Panc1 (cell line): ENCODE data around the gene HIPK2. TPM values are rescaled to one million over a fixed set of nuclear protein-coding genes. Genes with fewer than 3 reads are reported as not detected.
A peak's percentile ranks its signal among the peaks of the same experiment; 100 is the strongest.

Experiments
- ATAC-seq: fragments of 200-7000 bp; cut with Tn5 transposase; 2 replicates; pipeline ENCODE4 v1.9.1; 2020; ENCODE audit warnings: mild to moderate bottlenecking, moderate library complexity
- BruUV-seq: library from RNA; stranded (reverse); fragments of 400-500 nt; replicated peaks from 2 replicates; lab custom pipeline; 2021; lab: Mats Ljungman, UMichigan
- CTCF ChIA-PET: fragments of 300-600 bp; sonication (Branson Sonifier 250); formaldehyde crosslinking; loops from one replicate; lab custom pipeline; 2022; ENCODE audit warnings: antibody characterized with exemption; lab: Charles Lee
- POLR2A ChIA-PET: fragments of 300-600 bp; sonication (Branson Sonifier 250); formaldehyde crosslinking; loops from one replicate; lab custom pipeline; 2022; ENCODE audit warnings: antibody characterized with exemption; lab: Charles Lee
- DNase-seq: peaks from one replicate; pipeline ENCODE4 v3.0.0-alpha.2; 2010; ENCODE audit warnings: low read depth, low spot score
- H3K27ac ChIP-seq: 2 replicates; pipeline ENCODE4 v1.5.1; 2011; ENCODE audit warnings: mild to moderate bottlenecking, low read length, inconsistent platforms
- H3K27me3 ChIP-seq: fragments of 200-500 bp; sonication (Bioruptor generic); 2 replicates; pipeline ENCODE4 v1.6.0; 2014; ENCODE audit warnings: low read length, inconsistent platforms; ENCODE audit not compliant: control insufficient read depth, insufficient read depth
- H3K36me3 ChIP-seq: fragments of 200-500 bp; sonication (Bioruptor generic); 2 replicates; pipeline ENCODE4 v1.5.1; 2014; ENCODE audit warnings: inconsistent platforms, mild to moderate bottlenecking, low read length, moderate library complexity; ENCODE audit not compliant: control insufficient read depth, insufficient read depth
- H3K4me1 ChIP-seq: 2 replicates; pipeline ENCODE4 v1.5.1; 2011; ENCODE audit warnings: inconsistent platforms, mild to moderate bottlenecking, low read length, moderate library complexity; ENCODE audit not compliant: control insufficient read depth, insufficient read depth
- H3K4me3 ChIP-seq, 2 experiments: 2 replicates each; pipeline ENCODE4 v1.5.1; 2011 to 2012; ENCODE audit warnings: low read depth in 2 of 2, low read length in 2 of 2, mild to moderate bottlenecking in 2 of 2, inconsistent platforms in 1 of 2, moderate library complexity in 1 of 2
- H3K9me3 ChIP-seq: fragments of 200-500 bp; sonication (Bioruptor generic); 2 replicates; pipeline ENCODE4 v1.5.1; 2014; ENCODE audit warnings: low read depth, mild to moderate bottlenecking, inconsistent platforms, low read length, moderate library complexity; ENCODE audit not compliant: control insufficient read depth, insufficient read depth
- CTCF ChIP-seq: fragments of 450-650 bp; IDR thresholded peaks from 2 replicates; pipeline ENCODE4 v1.5.1; 2017; ENCODE audit warnings: mild to moderate bottlenecking
- POLR2AphosphoS5 ChIP-seq: IDR thresholded peaks from 2 replicates; pipeline ENCODE4 v1.6.1; 2012; ENCODE audit warnings: mild to moderate bottlenecking, low read depth, low read length, moderate library complexity
- REST ChIP-seq, 2 experiments: IDR thresholded peaks; 2 replicates each; pipeline ENCODE4 v1.6.1; 2011 to 2012; ENCODE audit warnings: low read depth in 2 of 2, control low read depth in 1 of 2, low read length in 1 of 2, mild to moderate bottlenecking in 1 of 2, moderate library complexity in 1 of 2; ENCODE audit not compliant: insufficient read depth in 1 of 2
- SIN3A ChIP-seq: IDR thresholded peaks from 2 replicates; pipeline ENCODE4 v1.6.1; 2012; ENCODE audit warnings: low read depth, mild to moderate bottlenecking, low read length, moderate library complexity, borderline replicate concordance; ENCODE audit not compliant: insufficient read depth
- TCF7L2 ChIP-seq: IDR thresholded peaks from 2 replicates; pipeline ENCODE4 v1.6.1; 2011; ENCODE audit warnings: mild to moderate bottlenecking, low read depth, low read length, inconsistent platforms
- in situ Hi-C: cut with HindIII; loops from 2 replicates; pipeline ENCODE4 v1.10.0; 2016; ENCODE audit warnings: low sequenced_read_pairs, low pct_unique_long_range_greater_than_20kb
- intact Hi-C: fragments of 100-400 bp; cut with micrococcal nuclease; formaldehyde crosslinking; loops from one replicate; pipeline ENCODE4 v1.10.0; 2022; ENCODE audit not compliant: unreplicated experiment
- total RNA-seq: library from RNA; stranded (reverse); gene quantifications from one replicate; pipeline ENCODE4 v1.2.1, GENCODE V29; 2021; ENCODE audit not compliant: unreplicated experiment

The HIPK2 gene
- total RNA-seq, 1 experiment from 2014 or later: 34.1 TPM

GRCh38 chr7:139679731-139680594, 97.8 kb downstream of the HIPK2 start:
- Histone ChIP-seq H3K4me1 (peaks cover 38% of the 10 kb centered on the region), H3K4me3 (peak overlapping the region in 1 of 2 experiments; percentile 15; a peak in 2 of 4 replicates), H3K9me3 (no peaks in the 10 kb centered on the region), H3K27me3 (no peaks in the 10 kb centered on the region), H3K36me3 (no peaks in the 10 kb centered on the region), H3K27ac (peak overlapping the region; percentile 86)
- ATAC-seq: peak; percentile 62
- intact Hi-C loops: no loop called here
- BruUV-seq: no TSS peak
- TF ChIP-seq SIN3A (no peak), CTCF (no peak)
- DNase-seq: no peak
- in situ Hi-C loops: no loop called here
- ChIA-PET POLR2A (no interaction called here), CTCF (no interaction called here)

DNA sequence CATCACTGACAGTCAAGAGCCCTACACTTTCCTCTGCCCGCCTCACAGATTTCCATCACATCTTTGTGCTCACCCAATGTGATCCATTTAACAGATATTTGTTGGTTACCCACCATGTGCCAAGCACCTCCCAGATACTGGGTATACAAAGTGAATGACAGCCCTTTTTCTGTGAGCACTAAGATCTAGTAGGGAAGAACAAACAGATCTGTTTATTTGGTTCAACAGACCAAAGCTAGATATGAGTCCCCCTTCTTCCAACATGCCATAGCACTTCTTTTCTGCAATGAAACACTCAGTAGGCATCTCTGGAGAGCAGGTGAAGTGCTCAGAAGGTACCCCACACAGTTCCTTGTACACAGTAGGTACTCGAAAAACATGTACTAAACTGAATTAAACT, 101.4 kb downstream of the HIPK2 start:
- ChIA-PET POLR2A (no interaction called here), CTCF (no interaction called here)
- Histone ChIP-seq H3K27ac (no peak overlapping the region), H3K27me3 (no peaks in the 10 kb centered on the region), H3K36me3 (no peaks in the 10 kb centered on the region), H3K4me1 (peaks cover 30% of the 10 kb centered on the region), H3K4me3 (no peak overlapping the region), H3K9me3 (no peaks in the 10 kb centered on the region)
- in situ Hi-C loops: no loop called here
- no TSS peak for BruUV-seq
- no peak for ATAC-seq
- intact Hi-C loops: no loop called here
- no peak for DNase-seq
- no peak for TF ChIP-seq CTCF
- TF ChIP-seq REST (IDR thresholded peaks at IDR 0.05; ENCODE audit: insufficient read depth in 1 of 2, low read depth in 2 of 2, low read length in 1 of 2): no peak
- TF ChIP-seq SIN3A: no peak
- no peak for TF ChIP-seq POLR2AphosphoS5
- TF ChIP-seq TCF7L2: no peak
